KMS-11 (cell line): Measurements from ENCODE around the gene NAT9.

Source experiments
- H2AFZ ChIP-seq: fragments of 200-600 bp; sonication (generic); 2 replicates; pipeline ENCODE4 v1.6.1; 2016; ENCODE audit warnings: antibody characterized with exemption, mixed run types, low read depth
- H3K27ac ChIP-seq: fragments of 200-600 bp; sonication (generic); 2 replicates; pipeline ENCODE4 v1.6.1; 2016; ENCODE audit warnings: mild to moderate bottlenecking, mixed run types
- H3K27me3 ChIP-seq: fragments of 200-600 bp; sonication (generic); 2 replicates; pipeline ENCODE4 v1.6.1; 2017; ENCODE audit warnings: mild to moderate bottlenecking, low read depth, mixed run types, moderate library complexity; ENCODE audit not compliant: insufficient read depth
- H3K36me3 ChIP-seq: fragments of 200-600 bp; sonication (generic); 2 replicates; pipeline ENCODE4 v1.6.1; 2017; ENCODE audit warnings: mild to moderate bottlenecking, mixed run types; ENCODE audit not compliant: insufficient read depth
- H3K4me1 ChIP-seq: fragments of 200-600 bp; sonication (generic); 2 replicates; pipeline ENCODE4 v1.6.1; 2016; ENCODE audit warnings: mild to moderate bottlenecking, low read depth, mixed run types; ENCODE audit not compliant: poor library complexity, severe bottlenecking
- H3K4me2 ChIP-seq: fragments of 200-600 bp; sonication (generic); 2 replicates; pipeline ENCODE4 v1.7.0; 2016; ENCODE audit warnings: mild to moderate bottlenecking, mixed run types
- H3K4me3 ChIP-seq: fragments of 200-600 bp; sonication (generic); IDR thresholded peaks from 2 replicates; pipeline ENCODE4 v1.6.1; 2017; ENCODE audit warnings: low read depth, low read length, mixed read lengths; ENCODE audit not compliant: insufficient read depth
- H3K79me2 ChIP-seq: fragments of 200-600 bp; sonication (generic); 2 replicates; pipeline ENCODE4 v1.6.1; 2016; ENCODE audit warnings: low read depth, mixed run types; ENCODE audit not compliant: insufficient read depth
- H3K9ac ChIP-seq: fragments of 200-600 bp; sonication (generic); 2 replicates; pipeline ENCODE4 v1.6.1; 2016; ENCODE audit warnings: mild to moderate bottlenecking, mixed run types
- H4K20me1 ChIP-seq: fragments of 200-600 bp; sonication (generic); 2 replicates; pipeline ENCODE4 v1.6.1; 2016; ENCODE audit warnings: mild to moderate bottlenecking, mixed run types; ENCODE audit not compliant: insufficient read depth
- CTCF ChIP-seq: fragments of 200-600 bp; sonication (generic); conservative IDR thresholded peaks from 2 replicates; pipeline ENCODE4 v1.6.1; 2017; ENCODE audit warnings: low read depth, mild to moderate bottlenecking, antibody characterized with exemption, low read length, moderate library complexity, mixed read lengths

Gene NAT9

DNA sequence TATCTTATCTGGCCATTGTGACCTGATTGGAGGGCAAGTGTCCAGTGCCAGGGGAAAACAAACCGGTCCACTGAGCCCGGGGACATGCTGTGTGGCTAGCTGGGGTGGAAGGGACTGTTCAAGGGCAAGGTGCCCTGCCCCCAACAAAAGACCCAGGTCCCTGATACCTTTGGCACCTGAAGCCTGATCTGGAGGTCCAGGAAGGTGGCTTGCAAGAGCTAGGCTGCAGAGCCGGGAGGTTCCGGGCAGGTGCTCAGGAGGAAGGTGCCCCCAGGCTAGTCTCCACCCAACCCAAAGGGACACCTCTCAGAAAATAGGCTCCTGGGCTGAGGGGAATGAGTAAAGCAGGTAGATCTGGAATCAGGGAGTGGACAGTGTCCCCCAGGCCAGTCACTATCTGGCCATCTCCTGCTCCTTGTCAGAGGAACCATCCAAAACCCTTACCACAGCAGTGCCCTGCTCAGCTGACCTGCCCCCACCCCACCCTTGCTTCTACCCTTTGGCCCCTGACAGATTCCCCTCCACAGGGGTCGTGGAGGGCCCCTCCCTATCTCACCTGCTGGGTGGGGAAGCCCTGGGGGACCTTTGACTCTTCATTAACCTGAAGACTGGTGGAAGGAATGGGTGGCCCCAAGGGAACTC is 6.2 kb downstream of the NAT9 start:
- no peak overlapping the region for H3K4me3 ChIP-seq
- H3K9ac ChIP-seq: no peak overlapping the region
- no peak for TF ChIP-seq CTCF
- no peak overlapping the region for H2AFZ ChIP-seq
- no peaks in the 10 kb centered on the region for H3K27me3 ChIP-seq
- peaks cover 46% of the 10 kb centered on the region for H3K4me1 ChIP-seq
- H3K79me2 ChIP-seq: peaks cover 46% of the 10 kb centered on the region
- H4K20me1 ChIP-seq: peaks cover 2% of the 10 kb centered on the region; the same call in 1 of the 2 replicates
- H3K36me3 ChIP-seq: no peaks in the 10 kb centered on the region; the same call in 1 of the 2 replicates
- H3K4me2 ChIP-seq: no peak overlapping the region
- peak overlapping the region; percentile 8; the same call in 1 of the 2 replicates for H3K27ac ChIP-seq

DNA sequence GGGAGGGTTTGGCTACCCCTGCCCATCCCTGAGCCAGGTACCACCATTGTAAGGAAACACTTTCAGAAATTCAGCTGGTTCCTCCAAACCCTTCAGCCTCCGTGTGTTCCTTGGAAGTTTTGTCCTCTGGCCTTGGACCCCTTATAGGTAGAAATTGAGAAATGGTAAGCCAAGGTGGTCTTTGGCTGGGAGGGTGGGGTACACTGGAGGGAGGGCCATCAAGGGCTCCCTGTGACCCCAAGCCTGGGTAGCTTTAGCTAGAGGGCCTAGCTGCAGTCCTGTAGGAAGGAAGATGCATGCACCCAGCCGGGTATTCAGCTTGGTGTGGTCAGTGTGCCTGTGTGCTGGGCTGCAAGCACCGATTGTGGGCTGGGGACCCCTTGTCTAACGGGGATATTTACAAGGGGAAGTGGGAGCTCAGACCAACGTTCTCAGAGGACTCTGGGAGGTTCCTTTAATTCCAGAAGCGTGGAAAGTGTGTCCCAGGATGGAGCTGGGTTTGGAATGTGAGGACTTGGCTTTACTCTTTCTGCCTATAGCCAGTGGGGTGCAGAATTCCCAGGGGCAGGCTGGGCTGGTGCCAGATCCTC is 6.8 kb downstream of the NAT9 start:
- Histone ChIP-seq H3K9ac (no peak overlapping the region), H2AFZ (no peak overlapping the region), H4K20me1 (peaks cover 2% of the 10 kb centered on the region; the same call in 1 of the 2 replicates), H3K79me2 (peaks cover 46% of the 10 kb centered on the region), H3K4me2 (no peak overlapping the region), H3K4me3 (no peak overlapping the region), H3K27me3 (no peaks in the 10 kb centered on the region), H3K4me1 (peaks cover 42% of the 10 kb centered on the region), H3K27ac (peak overlapping the region; percentile 8; the same call in 1 of the 2 replicates), H3K36me3 (no peaks in the 10 kb centered on the region; the same call in 1 of the 2 replicates)
- TF ChIP-seq CTCF: no peak

DNA sequence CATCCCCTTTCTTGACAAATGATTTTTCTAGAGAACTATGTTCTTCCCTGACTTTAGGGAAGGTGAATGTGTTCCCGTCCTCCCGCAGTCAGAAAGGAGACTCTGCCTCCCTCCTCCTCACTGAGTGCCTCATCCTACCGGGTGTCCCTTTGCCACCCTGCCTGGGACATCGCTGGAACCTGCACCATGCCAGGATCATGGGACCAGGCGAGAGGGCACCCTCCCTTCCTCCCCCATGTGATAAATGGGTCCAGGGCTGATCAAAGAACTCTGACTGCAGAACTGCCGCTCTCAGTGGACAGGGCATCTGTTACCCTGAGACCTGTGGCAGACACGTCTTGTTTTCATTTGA is 7.4 kb downstream of the NAT9 start:
- TF ChIP-seq CTCF: no peak

GRCh38 chr17:74768069-74768762 is 7.9 kb downstream of the NAT9 start:
- Histone ChIP-seq H4K20me1 (peaks cover 2% of the 10 kb centered on the region; the same call in 1 of the 2 replicates), H3K27ac (no peak overlapping the region; the same call in 1 of the 2 replicates)

More for the DNA sequence above, 7.4 kb downstream of the NAT9 start:
- Histone ChIP-seq H3K4me1 (peaks cover 39% of the 10 kb centered on the region), H3K36me3 (no peaks in the 10 kb centered on the region; the same call in 1 of the 2 replicates), H3K27ac (peak overlapping the region; percentile 8; the same call in 1 of the 2 replicates), H3K4me2 (no peak overlapping the region), H4K20me1 (peaks cover 2% of the 10 kb centered on the region; the same call in 1 of the 2 replicates), H2AFZ (no peak overlapping the region), H3K9ac (no peak overlapping the region), H3K27me3 (no peaks in the 10 kb centered on the region), H3K4me3 (no peak overlapping the region), H3K79me2 (peaks cover 47% of the 10 kb centered on the region)

More at GRCh38 chr17:74768069-74768762, 7.9 kb downstream of the NAT9 start:
- no peak overlapping the region for H3K4me2 ChIP-seq
- H2AFZ ChIP-seq: no peak overlapping the region
- H3K4me1 ChIP-seq: peaks cover 39% of the 10 kb centered on the region
- no peak overlapping the region for H3K9ac ChIP-seq
- H3K4me3 ChIP-seq: no peak overlapping the region
- peaks cover 47% of the 10 kb centered on the region for H3K79me2 ChIP-seq
- H3K36me3 ChIP-seq: no peaks in the 10 kb centered on the region; the same call in 1 of the 2 replicates
- no peaks in the 10 kb centered on the region for H3K27me3 ChIP-seq
- TF ChIP-seq CTCF: no peak
